Occipital lobe (tissue), 2 donors: ENCODE results near the gene RNF125. TPM values are rescaled to one million over a fixed set of nuclear protein-coding genes. Genes with fewer than 3 reads are reported as not detected.
A peak's percentile ranks its signal among the peaks of the same experiment; 100 is the strongest.
"Not testable (repeated sequence)": the region's sequence is repeated elsewhere in the genome, so short reads cannot be mapped to it uniquely, and the experiment has no call there.

ENCODE experiments used
- DNase-seq: peaks from one replicate; lab custom pipeline; 2025; lab: John Stamatoyannopoulos, UW
- total RNA-seq: library from RNA; depleted of rRNA; stranded (reverse); fragments of >200 nt; gene quantifications from one replicate; pipeline ENCODE4 v1.2.3, GENCODE V29; 2014

The RNF125 gene
- total RNA-seq, 1 donor from 2014 or later, result 1.1 TPM

- no peak for DNase-seq
These were observed 68.3 kb downstream of the RNF125 start for GRCh38 chr18:32086881-32087280.

GRCh38 chr18:32090831-32091230 is 72.2 kb downstream of the RNF125 start:
- not testable (repeated sequence) for DNase-seq

- no peak for DNase-seq
These were observed 72.7 kb downstream of the RNF125 start for GRCh38 chr18:32091325-32091723.

- peak; percentile 76 for DNase-seq
These were observed 73.2 kb downstream of the RNF125 start, which contains the start of gene RNF138 for GRCh38 chr18:32091724-32092421. Gene RNF138 (plus strand): TSS chr18:32091874. CDS start chr18:32092777, 903 bp downstream.

GRCh38 chr18:32092422-32093101 is 73.9 kb downstream of the RNF125 start:
- peak; percentile 98 for DNase-seq

- DNase-seq, result peak; percentile 20
These were observed 74.5 kb downstream of the RNF125 start for GRCh38 chr18:32093102-32093511.

- no peak for DNase-seq
These were observed 74.9 kb downstream of the RNF125 start for GRCh38 chr18:32093523-32093922.

- DNase-seq, result no peak
These were observed 76.7 kb downstream of the RNF125 start for GRCh38 chr18:32095192-32095899.

- DNase-seq, result no peak
These were observed 77.2 kb downstream of the RNF125 start for GRCh38 chr18:32095900-32096229.

GRCh38 chr18:32096946-32097345 is 78.3 kb downstream of the RNF125 start:
- DNase-seq, result no peak

GRCh38 chr18:32104516-32104915 is 85.9 kb downstream of the RNF125 start:
- DNase-seq, result no peak

GRCh38 chr18:32110005-32110404 is 91.4 kb downstream of the RNF125 start:
- DNase-seq, result no peak

GRCh38 chr18:32111706-32112105 is 93.1 kb downstream of the RNF125 start:
- DNase-seq, result no peak

- DNase-seq, result no peak
These were observed 94.2 kb downstream of the RNF125 start for GRCh38 chr18:32112826-32113225.

GRCh38 chr18:32114293-32114942 is 95.8 kb downstream of the RNF125 start:
- no peak for DNase-seq

GRCh38 chr18:32122039-32122438 is 103.4 kb downstream of the RNF125 start:
- DNase-seq, result no peak

Other genes starting within 250 kb of the RNF125 start
- gene TRAPPC8, start 75.7 kb upstream of the RNF125 start, total RNA-seq, result 128 TPM
- gene RNF138, start 73.0 kb downstream of the RNF125 start, total RNA-seq, result 79.5 TPM
- gene MEP1B, start 171.2 kb downstream of the RNF125 start, total RNA-seq, result 0.78 TPM